Right atrium auricular region (tissue), 2 donors: ENCODE results near the gene POC1A. TPM values are rescaled to one million over a fixed set of nuclear protein-coding genes. Genes with fewer than 3 reads are reported as not detected.
"Not testable (repeated sequence)": the region's sequence is repeated elsewhere in the genome, so short reads cannot be mapped to it uniquely, and the experiment has no call there.

ENCODE experiments used
- DNase-seq: peaks from one replicate; pipeline ENCODE4 v3.0.0-alpha.2; 2019; ENCODE audit warnings: low spot score
- H3K27ac ChIP-seq, 2 donors: fragments of 200-600 bp; sonication (generic); 1 replicate in 1 of 2; 2 replicates in 1 of 2; pipeline ENCODE4 v1.5.1; 2016 to 2019
- H3K27me3 ChIP-seq, 2 donors: fragments of 200-600 bp; sonication (generic); one replicate each; pipeline versions ENCODE4 v1.5.1 to v1.6.0; 2017 to 2019
- H3K36me3 ChIP-seq: fragments of 200-600 bp; sonication (generic); one replicate; pipeline ENCODE4 v1.5.1; 2016
- H3K4me1 ChIP-seq, 2 donors: fragments of 200-600 bp; sonication (generic); one replicate each; pipeline versions ENCODE4 v1.5.1 to v1.6.0; 2017 to 2019
- H3K4me3 ChIP-seq, 2 donors: fragments of 200-600 bp; sonication (generic); 1 replicate in 1 of 2; 2 replicates in 1 of 2; pipeline ENCODE4 v1.5.1; 2017 to 2019; ENCODE audit warnings: mild to moderate bottlenecking in 1 of 2, moderate library complexity in 1 of 2
- H3K9me3 ChIP-seq, 2 donors: fragments of 200-600 bp; sonication (generic); one replicate each; pipeline ENCODE4 v1.5.1; 2019
- total RNA-seq, 2 donors: library from RNA; depleted of rRNA; stranded (reverse); fragments of >200 nt; gene quantifications; one replicate each; pipeline ENCODE4 v1.1.0, GENCODE V29; 2016
- TF ChIP-seq, protein P1 (sequence below), 2 donors: fragments of 200-600 bp; sonication (generic); IDR thresholded peaks; one replicate each; pipeline ENCODE4 v1.5.1; 2019; ENCODE audit warnings: antibody characterized with exemption in 2 of 2

The POC1A gene
- total RNA-seq, 2 donors from 2014 or later: 0.47 to 0.78 TPM

- Histone ChIP-seq H3K4me1 (peaks cover 0 to 75% of the 10 kb centered on the region in 2 donors), H3K36me3 (peaks cover 35% of the 10 kb centered on the region), H3K9me3 (no peaks in the 10 kb centered on the region), H3K27me3 (no peaks in the 10 kb centered on the region), H3K27ac (peak overlapping the region; percentile 78 to 82), H3K4me3 (no peak overlapping the region)
- DNase-seq: no peak
- TF ChIP-seq, protein P1, sequence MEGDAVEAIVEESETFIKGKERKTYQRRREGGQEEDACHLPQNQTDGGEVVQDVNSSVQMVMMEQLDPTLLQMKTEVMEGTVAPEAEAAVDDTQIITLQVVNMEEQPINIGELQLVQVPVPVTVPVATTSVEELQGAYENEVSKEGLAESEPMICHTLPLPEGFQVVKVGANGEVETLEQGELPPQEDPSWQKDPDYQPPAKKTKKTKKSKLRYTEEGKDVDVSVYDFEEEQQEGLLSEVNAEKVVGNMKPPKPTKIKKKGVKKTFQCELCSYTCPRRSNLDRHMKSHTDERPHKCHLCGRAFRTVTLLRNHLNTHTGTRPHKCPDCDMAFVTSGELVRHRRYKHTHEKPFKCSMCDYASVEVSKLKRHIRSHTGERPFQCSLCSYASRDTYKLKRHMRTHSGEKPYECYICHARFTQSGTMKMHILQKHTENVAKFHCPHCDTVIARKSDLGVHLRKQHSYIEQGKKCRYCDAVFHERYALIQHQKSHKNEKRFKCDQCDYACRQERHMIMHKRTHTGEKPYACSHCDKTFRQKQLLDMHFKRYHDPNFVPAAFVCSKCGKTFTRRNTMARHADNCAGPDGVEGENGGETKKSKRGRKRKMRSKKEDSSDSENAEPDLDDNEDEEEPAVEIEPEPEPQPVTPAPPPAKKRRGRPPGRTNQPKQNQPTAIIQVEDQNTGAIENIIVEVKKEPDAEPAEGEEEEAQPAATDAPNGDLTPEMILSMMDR (IDR thresholded peaks at IDR 0.05): no peak
These were observed 106.8 kb downstream of the POC1A start for GRCh38 chr3:52047295-52047960.

- TF ChIP-seq, protein P1 (IDR thresholded peaks at IDR 0.05): no peak
- Histone ChIP-seq H3K36me3 (peaks cover 35% of the 10 kb centered on the region), H3K4me3 (no peak overlapping the region), H3K9me3 (no peaks in the 10 kb centered on the region), H3K4me1 (peaks cover 0 to 70% of the 10 kb centered on the region in 2 donors), H3K27me3 (no peaks in the 10 kb centered on the region), H3K27ac (peak overlapping the region; percentile 78 to 82)
- no peak for DNase-seq
These were observed 107.4 kb downstream of the POC1A start for GRCh38 chr3:52046902-52047239.

DNA sequence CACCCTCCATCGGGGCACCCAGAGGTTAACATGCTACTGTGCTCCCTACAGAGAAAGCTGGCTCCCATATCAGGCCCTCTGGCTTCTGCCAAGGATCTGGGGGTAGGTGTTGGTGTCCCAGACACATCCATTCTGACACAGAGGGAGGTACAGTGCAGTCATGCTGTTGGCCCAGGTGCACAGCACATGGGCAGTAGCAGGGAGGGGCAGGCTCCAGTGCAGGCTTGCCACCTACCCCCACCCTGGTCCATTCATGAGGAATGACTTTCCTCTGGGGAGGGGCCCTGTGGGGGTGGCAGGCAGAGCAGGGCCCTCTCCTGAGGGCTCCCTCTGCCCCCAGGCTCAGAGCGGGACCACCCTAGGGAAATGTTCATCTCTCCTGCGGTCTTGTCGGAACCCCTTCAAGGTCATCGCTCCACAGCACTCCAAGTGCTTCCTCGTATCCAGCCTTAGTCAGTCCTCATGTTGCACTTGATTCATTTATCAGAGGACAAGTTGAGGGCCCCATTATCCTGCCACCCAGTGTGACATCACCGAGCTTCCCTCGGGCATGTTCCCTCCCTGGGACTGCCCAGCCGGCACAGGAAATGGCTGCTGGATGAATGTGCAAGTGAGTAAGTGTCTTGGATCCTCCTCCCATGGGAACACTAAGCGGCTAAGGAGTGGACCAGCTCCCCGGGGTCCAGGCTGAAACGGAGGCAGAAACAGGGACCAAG lies 107.9 kb downstream of the POC1A start:
- H3K27ac ChIP-seq: peak overlapping the region; percentile 78 to 82
- H3K4me3 ChIP-seq: no peak overlapping the region
- H3K9me3 ChIP-seq: no peaks in the 10 kb centered on the region
- DNase-seq: no peak
- no peaks in the 10 kb centered on the region for H3K27me3 ChIP-seq
- TF ChIP-seq, protein P1 (IDR thresholded peaks at IDR 0.05): no peak
- H3K36me3 ChIP-seq: peaks cover 32% of the 10 kb centered on the region
- H3K4me1 ChIP-seq: peaks cover 0 to 70% of the 10 kb centered on the region in 2 donors

GRCh38 chr3:52044869-52045619 lies 109.2 kb downstream of the POC1A start:
- Histone ChIP-seq H3K4me3 (no peak overlapping the region), H3K27me3 (no peaks in the 10 kb centered on the region), H3K9me3 (no peaks in the 10 kb centered on the region), H3K27ac (peak overlapping the region; percentile 78 to 82), H3K4me1 (peaks cover 0 to 72% of the 10 kb centered on the region in 2 donors), H3K36me3 (peaks cover 18% of the 10 kb centered on the region)
- TF ChIP-seq, protein P1 (IDR thresholded peaks at IDR 0.05): no peak
- no peak for DNase-seq

GRCh38 chr3:52043750-52044149 lies 110.5 kb downstream of the POC1A start:
- Histone ChIP-seq H3K4me1 (peaks cover 0 to 77% of the 10 kb centered on the region in 2 donors), H3K27ac (peak overlapping the region; percentile 78 to 82)
- TF ChIP-seq, protein P1 (IDR thresholded peaks at IDR 0.05): no peak

DNA sequence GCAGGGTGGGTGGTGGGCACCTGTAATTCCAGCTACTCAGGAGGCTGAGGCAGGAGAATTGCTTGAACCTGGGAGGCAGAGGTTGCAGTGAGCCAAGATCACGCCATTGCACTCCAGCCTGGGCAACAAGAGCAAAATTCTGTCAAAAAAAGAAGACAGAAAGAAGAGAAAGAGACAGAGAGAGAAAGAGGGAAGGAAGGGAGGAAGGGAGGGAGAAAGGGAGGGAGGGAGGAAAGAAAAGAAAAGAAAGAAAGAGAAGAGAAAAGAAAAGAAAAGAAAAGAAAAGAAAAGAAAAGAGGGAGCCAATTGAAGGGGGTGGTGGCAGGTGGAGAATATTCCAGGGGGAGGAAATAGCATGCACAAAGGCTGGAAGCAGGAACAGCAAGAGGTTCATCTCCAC lies 111.2 kb downstream of the POC1A start:
- not testable (repeated sequence) for DNase-seq, H3K27ac ChIP-seq, H3K36me3 ChIP-seq, H3K9me3 ChIP-seq, H3K27me3 ChIP-seq, H3K4me3 ChIP-seq
- peaks cover 0 to 70% of the 10 kb centered on the region in 2 donors for H3K4me1 ChIP-seq

More at GRCh38 chr3:52043750-52044149, 110.5 kb downstream of the POC1A start:
- no peak overlapping the region for H3K4me3 ChIP-seq
- no peaks in the 10 kb centered on the region for H3K9me3 ChIP-seq
- H3K36me3 ChIP-seq: peaks cover 6% of the 10 kb centered on the region
- no peaks in the 10 kb centered on the region for H3K27me3 ChIP-seq
- no peak for DNase-seq
